Neural progenitor cell (in vitro differentiated cells): ENCODE measurements around the gene CHST15. TPM values are rescaled to one million over a fixed set of nuclear protein-coding genes. Genes with fewer than 3 reads are reported as not detected.

Experiments
- DNase-seq: peaks from one replicate; pipeline ENCODE4 v3.0.0-alpha.2; 2016; ENCODE audit warnings: low spot score
- H2AFZ ChIP-seq: fragments of 200-600 bp; sonication (generic); replicated peaks from 2 replicates; pipeline ENCODE4 v1.6.1; 2016; ENCODE audit warnings: antibody characterized with exemption
- H3F3A ChIP-seq: fragments of 200-600 bp; sonication (generic); 2 replicates; pipeline ENCODE4 v1.6.1; 2016; ENCODE audit warnings: antibody characterized with exemption, low read depth
- H3K27ac ChIP-seq: fragments of 200-600 bp; sonication (generic); 2 replicates; pipeline ENCODE4 v1.5.1; 2016; ENCODE audit warnings: mild to moderate bottlenecking
- H3K27me3 ChIP-seq: fragments of 200-600 bp; sonication (generic); 2 replicates; pipeline ENCODE4 v1.6.1; 2016; ENCODE audit warnings: mild to moderate bottlenecking, moderate library complexity
- H3K36me3 ChIP-seq: fragments of 200-600 bp; sonication (generic); 2 replicates; pipeline ENCODE4 v1.5.1; 2016
- H3K4me1 ChIP-seq: fragments of 200-600 bp; sonication (generic); 2 replicates; pipeline ENCODE4 v1.6.1; 2016; ENCODE audit warnings: mixed run types
- H3K4me2 ChIP-seq: fragments of 200-600 bp; sonication (generic); 2 replicates; pipeline ENCODE4 v1.6.1; 2016
- H3K4me3 ChIP-seq: fragments of 200-600 bp; sonication (generic); 2 replicates; pipeline ENCODE4 v1.5.1; 2016
- H3K79me2 ChIP-seq: fragments of 200-600 bp; sonication (generic); 2 replicates; pipeline ENCODE4 v1.6.1; 2016; ENCODE audit warnings: low read depth
- H3K9ac ChIP-seq: fragments of 200-600 bp; sonication (generic); 2 replicates; pipeline ENCODE4 v1.6.1; 2016
- H3K9me3 ChIP-seq: fragments of 200-600 bp; sonication (generic); 2 replicates; pipeline ENCODE4 v1.5.1; 2016; ENCODE audit warnings: low read depth
- H4K20me1 ChIP-seq: fragments of 200-600 bp; sonication (generic); 2 replicates; pipeline ENCODE4 v1.6.1; 2016; ENCODE audit warnings: low read depth
- H3K27ac Mint-ChIP-seq: 3 replicates; pipeline ENCODE4 v1.8.0; 2021; ENCODE audit warnings: mixed read lengths
- H3K27me3 Mint-ChIP-seq: 2 replicates; pipeline ENCODE4 v1.8.0; 2022; ENCODE audit warnings: low read depth, mild to moderate bottlenecking, inconsistent platforms, moderate library complexity, mixed read lengths; ENCODE audit not compliant: insufficient read depth
- H3K36me3 Mint-ChIP-seq: 3 replicates; pipeline ENCODE4 v1.8.0; 2021; ENCODE audit warnings: mixed read lengths
- H3K4me1 Mint-ChIP-seq: 3 replicates; pipeline ENCODE4 v1.8.0; 2021; ENCODE audit warnings: mixed read lengths
- H3K4me3 Mint-ChIP-seq: 3 replicates; pipeline ENCODE4 v1.8.0; 2021; ENCODE audit warnings: mild to moderate bottlenecking, moderate library complexity, mixed read lengths
- H3K9me3 Mint-ChIP-seq: 3 replicates; pipeline ENCODE4 v1.8.0; 2020; ENCODE audit warnings: mixed read lengths
- CTCF ChIP-seq: fragments of 200-600 bp; sonication (generic); IDR thresholded peaks from 2 replicates; pipeline ENCODE4 v1.5.1; 2017; ENCODE audit warnings: antibody characterized with exemption, mild to moderate bottlenecking
- EZH2 ChIP-seq: fragments of 200-600 bp; sonication (generic); IDR thresholded peaks from 2 replicates; pipeline ENCODE4 v1.6.1; 2017; ENCODE audit warnings: antibody characterized with exemption, mild to moderate bottlenecking, moderate library complexity
- EZH2phosphoT487 ChIP-seq: fragments of 200-600 bp; sonication (generic); IDR thresholded peaks from 2 replicates; pipeline ENCODE4 v1.6.1; 2017; ENCODE audit warnings: antibody characterized with exemption
- total RNA-seq: library from RNA; depleted of rRNA; stranded (reverse); fragments of >200 nt; gene quantifications from 2 replicates; pipeline ENCODE4 v1.2.3, GENCODE V29; 2015; ENCODE audit warnings: low replicate concordance

Gene CHST15
- total RNA-seq, 1 donor from 2014 or later: 0.54 TPM

- Mint-ChIP-seq H3K9me3 (no peaks in the 10 kb centered on the region), H3K27me3 (peaks cover 2% of the 10 kb centered on the region), H3K4me1 (peaks cover 2% of the 10 kb centered on the region), H3K36me3 (no peaks in the 10 kb centered on the region), H3K4me3 (no peak overlapping the region), H3K27ac (no peak overlapping the region)
- H3K4me3 ChIP-seq: no peak overlapping the region
- no peaks in the 10 kb centered on the region for H3F3A ChIP-seq
- H3K27ac ChIP-seq: no peak overlapping the region
- no peaks in the 10 kb centered on the region for H3K9me3 ChIP-seq
- no peaks in the 10 kb centered on the region for H3K36me3 ChIP-seq
- no peaks in the 10 kb centered on the region for H3K79me2 ChIP-seq
- no peak for TF ChIP-seq EZH2
- TF ChIP-seq CTCF: no peak
- no peak for TF ChIP-seq EZH2phosphoT487
- peaks cover 3% of the 10 kb centered on the region for H3K4me1 ChIP-seq
- no peaks in the 10 kb centered on the region for H3K27me3 ChIP-seq
- H3K4me2 ChIP-seq: no peak overlapping the region
- no peak for DNase-seq
- no peaks in the 10 kb centered on the region for H4K20me1 ChIP-seq
- H3K9ac ChIP-seq: no peak overlapping the region
- H2AFZ ChIP-seq: no peak overlapping the region
Measured at GRCh38 chr10:124124769-124125161, 31.4 kb upstream of the CHST15 start.

GRCh38 chr10:124124123-124124768 lies 30.8 kb upstream of the CHST15 start:
- Histone ChIP-seq H3K27ac (no peak overlapping the region), H3K9ac (no peak overlapping the region), H3K36me3 (no peaks in the 10 kb centered on the region), H3K4me1 (peaks cover 3% of the 10 kb centered on the region), H3K9me3 (no peaks in the 10 kb centered on the region), H2AFZ (no peak overlapping the region), H3K4me3 (no peak overlapping the region), H4K20me1 (no peaks in the 10 kb centered on the region), H3K79me2 (no peaks in the 10 kb centered on the region), H3K4me2 (no peak overlapping the region), H3F3A (no peaks in the 10 kb centered on the region), H3K27me3 (no peaks in the 10 kb centered on the region)
- DNase-seq: no peak
- Mint-ChIP-seq H3K27me3 (peaks cover 4% of the 10 kb centered on the region), H3K27ac (no peak overlapping the region), H3K4me3 (no peak overlapping the region), H3K4me1 (peaks cover 2% of the 10 kb centered on the region), H3K9me3 (no peaks in the 10 kb centered on the region), H3K36me3 (no peaks in the 10 kb centered on the region)
- no peak for TF ChIP-seq EZH2phosphoT487
- no peak for TF ChIP-seq CTCF

- H3K4me1 Mint-ChIP-seq: peaks cover 2% of the 10 kb centered on the region
- H3K4me1 ChIP-seq: peaks cover 3% of the 10 kb centered on the region
- H3K27ac Mint-ChIP-seq: peak overlapping the region; percentile 21
- H3K27ac ChIP-seq: no peak overlapping the region
- no peak overlapping the region for H3K4me3 ChIP-seq
- no peak overlapping the region for H3K4me3 Mint-ChIP-seq
- no peak overlapping the region for H3K4me2 ChIP-seq
- H3K36me3 ChIP-seq: no peaks in the 10 kb centered on the region
- H4K20me1 ChIP-seq: no peaks in the 10 kb centered on the region
- H3K27me3 ChIP-seq: no peaks in the 10 kb centered on the region
- H3K9me3 Mint-ChIP-seq: no peaks in the 10 kb centered on the region
- H2AFZ ChIP-seq: no peak overlapping the region
- H3K79me2 ChIP-seq: no peaks in the 10 kb centered on the region
- no peak overlapping the region for H3K9ac ChIP-seq
- H3K36me3 Mint-ChIP-seq: no peaks in the 10 kb centered on the region
- H3K9me3 ChIP-seq: no peaks in the 10 kb centered on the region
- DNase-seq: no peak
- no peaks in the 10 kb centered on the region for H3F3A ChIP-seq
- H3K27me3 Mint-ChIP-seq: peaks cover 4% of the 10 kb centered on the region
- TF ChIP-seq EZH2phosphoT487: no peak
- TF ChIP-seq EZH2: no peak
- no peak for TF ChIP-seq CTCF
Measured at GRCh38 chr10:124123156-124123555, 29.8 kb upstream of the CHST15 start.
